ENCODE data around the gene KIF5A. TPM values are rescaled to one million over a fixed set of nuclear protein-coding genes. Genes with fewer than 3 reads are reported as not detected.
A peak's percentile ranks its signal among the peaks of the same experiment; 100 is the strongest.

The KIF5A gene
- total RNA-seq, 2 donors from 2014 or later, result 2.3 to 4.5 TPM

DNA sequence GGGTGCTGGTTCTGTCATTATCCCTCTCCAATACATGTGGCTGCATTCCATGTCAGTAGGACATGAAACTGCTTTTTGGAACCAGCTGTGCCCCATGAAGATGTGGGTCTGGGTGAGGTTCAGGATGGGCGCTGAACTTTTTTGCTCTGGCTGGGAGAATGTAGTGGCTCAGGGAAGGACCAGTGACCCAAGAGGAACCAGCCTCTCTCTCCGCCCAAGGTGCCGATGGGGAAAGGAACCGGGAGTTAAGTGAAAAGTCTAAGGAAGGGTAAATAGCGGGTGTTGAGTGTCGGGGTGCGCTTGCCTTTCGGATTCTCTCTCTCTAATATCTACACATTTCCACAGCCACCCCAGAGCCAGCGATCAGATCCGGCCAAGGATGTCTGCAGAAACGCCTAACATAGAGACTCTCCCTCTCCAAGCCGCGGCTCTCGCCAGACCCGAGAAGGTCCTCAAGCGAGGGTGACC is 69.2 kb downstream of the KIF5A start:
- 55 to 64% methylated on average over 4 to 16 of the region's 16 CpGs for WGBS, 2 experiments (ENCODE audit: insufficient coverage in 1 of 2, insufficient read length in 1 of 2)
- no peak overlapping the region for H3K27ac Mint-ChIP-seq
- peaks cover 17% of the 10 kb centered on the region for H3K36me3 Mint-ChIP-seq (ENCODE audit: low read depth)
- Histone ChIP-seq H3K4me3 (ENCODE audit: low read length) (no peak overlapping the region), H3K36me3 (ENCODE audit: control insufficient read depth, insufficient read depth, low read length) (peaks cover 7% of the 10 kb centered on the region), H3K9ac (ENCODE audit: extremely low read depth, low read length, poor library complexity, severe bottlenecking) (no peak overlapping the region), H3K27ac (ENCODE audit: low read depth, low read length) (no peak overlapping the region), H3K9me3 (ENCODE audit: control insufficient read depth, low read length) (no peaks in the 10 kb centered on the region), H3K4me1 (ENCODE audit: control insufficient read depth, insufficient read depth, low read length) (no peaks in the 10 kb centered on the region), H3K27me3 (ENCODE audit: control insufficient read depth, insufficient read depth, low read length, poor library complexity, severe bottlenecking) (peaks cover 85% of the 10 kb centered on the region)
- peaks cover 98% of the 10 kb centered on the region for H3K27me3 Mint-ChIP-seq (ENCODE audit: insufficient read depth)
- DNase-seq, result no peak
- peak overlapping the region; percentile 48 for H3K4me3 Mint-ChIP-seq
- H3K4me1 Mint-ChIP-seq, result peaks cover 25% of the 10 kb centered on the region
- H3K9me3 Mint-ChIP-seq, result no peaks in the 10 kb centered on the region
- TF ChIP-seq, protein P1, sequence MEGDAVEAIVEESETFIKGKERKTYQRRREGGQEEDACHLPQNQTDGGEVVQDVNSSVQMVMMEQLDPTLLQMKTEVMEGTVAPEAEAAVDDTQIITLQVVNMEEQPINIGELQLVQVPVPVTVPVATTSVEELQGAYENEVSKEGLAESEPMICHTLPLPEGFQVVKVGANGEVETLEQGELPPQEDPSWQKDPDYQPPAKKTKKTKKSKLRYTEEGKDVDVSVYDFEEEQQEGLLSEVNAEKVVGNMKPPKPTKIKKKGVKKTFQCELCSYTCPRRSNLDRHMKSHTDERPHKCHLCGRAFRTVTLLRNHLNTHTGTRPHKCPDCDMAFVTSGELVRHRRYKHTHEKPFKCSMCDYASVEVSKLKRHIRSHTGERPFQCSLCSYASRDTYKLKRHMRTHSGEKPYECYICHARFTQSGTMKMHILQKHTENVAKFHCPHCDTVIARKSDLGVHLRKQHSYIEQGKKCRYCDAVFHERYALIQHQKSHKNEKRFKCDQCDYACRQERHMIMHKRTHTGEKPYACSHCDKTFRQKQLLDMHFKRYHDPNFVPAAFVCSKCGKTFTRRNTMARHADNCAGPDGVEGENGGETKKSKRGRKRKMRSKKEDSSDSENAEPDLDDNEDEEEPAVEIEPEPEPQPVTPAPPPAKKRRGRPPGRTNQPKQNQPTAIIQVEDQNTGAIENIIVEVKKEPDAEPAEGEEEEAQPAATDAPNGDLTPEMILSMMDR (conservative IDR thresholded peaks at IDR 0.05), result no peak

DNA sequence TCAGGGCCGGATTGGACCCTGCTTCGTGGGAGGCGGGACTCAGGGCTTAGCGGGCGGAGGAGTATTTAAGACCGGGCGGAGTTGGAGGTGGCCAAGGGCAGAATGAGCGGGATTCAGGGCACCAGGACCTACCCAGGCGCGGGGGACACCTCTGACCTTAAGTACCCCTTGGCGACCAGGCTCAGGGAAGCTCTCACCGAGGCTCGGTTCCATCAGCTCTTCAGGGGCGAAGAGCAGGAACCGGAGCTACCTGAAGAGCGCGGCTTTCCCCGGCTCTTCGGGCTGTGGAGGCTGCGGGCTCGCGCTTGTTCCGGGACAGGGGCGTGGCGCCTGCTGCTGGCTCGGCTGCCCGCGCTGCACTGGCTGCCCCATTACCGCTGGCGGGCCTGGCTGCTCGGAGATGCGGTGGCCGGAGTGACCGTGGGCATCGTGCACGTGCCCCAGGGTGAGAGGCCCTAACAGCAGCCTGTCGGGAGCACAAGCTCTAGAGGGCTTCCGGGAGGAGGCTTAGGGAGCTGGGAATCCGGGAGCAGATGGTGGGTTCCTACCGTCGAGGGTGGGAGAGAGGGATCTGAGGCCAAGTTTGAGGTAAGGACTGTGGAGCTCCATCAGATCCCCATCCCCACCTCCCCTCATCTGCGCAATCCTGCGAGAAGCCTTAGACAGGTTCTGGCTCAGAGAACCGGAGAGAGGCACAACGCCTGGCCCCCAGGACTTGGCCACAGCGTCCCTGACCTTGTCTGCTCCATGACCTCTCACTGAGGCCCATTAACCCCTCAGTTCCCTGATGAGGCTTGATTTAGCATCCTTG is 69.8 kb downstream of the KIF5A start:
- peaks cover 99% of the 10 kb centered on the region for H3K27me3 Mint-ChIP-seq (ENCODE audit: insufficient read depth)
- H3K4me3 Mint-ChIP-seq, result peak overlapping the region; percentile 48
- H3K9me3 Mint-ChIP-seq, result no peaks in the 10 kb centered on the region
- peaks cover 12% of the 10 kb centered on the region for H3K36me3 Mint-ChIP-seq (ENCODE audit: low read depth)
- Histone ChIP-seq H3K9me3 (ENCODE audit: control insufficient read depth, low read length) (no peaks in the 10 kb centered on the region), H3K9ac (ENCODE audit: extremely low read depth, low read length, poor library complexity, severe bottlenecking) (no peak overlapping the region), H3K36me3 (ENCODE audit: control insufficient read depth, insufficient read depth, low read length) (peaks cover 7% of the 10 kb centered on the region), H3K4me3 (ENCODE audit: low read length) (no peak overlapping the region), H3K27me3 (ENCODE audit: control insufficient read depth, insufficient read depth, low read length, poor library complexity, severe bottlenecking) (peaks cover 92% of the 10 kb centered on the region), H3K4me1 (ENCODE audit: control insufficient read depth, insufficient read depth, low read length) (no peaks in the 10 kb centered on the region), H3K27ac (ENCODE audit: low read depth, low read length) (no peak overlapping the region)
- DNase-seq, result peak; percentile 91
- peaks cover 25% of the 10 kb centered on the region for H3K4me1 Mint-ChIP-seq
- TF ChIP-seq, protein P1 (conservative IDR thresholded peaks at IDR 0.05), result no peak
- WGBS, 2 experiments (ENCODE audit: insufficient coverage in 1 of 2, insufficient read length in 1 of 2), result 22 to 26% methylated on average over 18 to 44 of the region's 46 CpGs
- no peak overlapping the region for H3K27ac Mint-ChIP-seq

DNA sequence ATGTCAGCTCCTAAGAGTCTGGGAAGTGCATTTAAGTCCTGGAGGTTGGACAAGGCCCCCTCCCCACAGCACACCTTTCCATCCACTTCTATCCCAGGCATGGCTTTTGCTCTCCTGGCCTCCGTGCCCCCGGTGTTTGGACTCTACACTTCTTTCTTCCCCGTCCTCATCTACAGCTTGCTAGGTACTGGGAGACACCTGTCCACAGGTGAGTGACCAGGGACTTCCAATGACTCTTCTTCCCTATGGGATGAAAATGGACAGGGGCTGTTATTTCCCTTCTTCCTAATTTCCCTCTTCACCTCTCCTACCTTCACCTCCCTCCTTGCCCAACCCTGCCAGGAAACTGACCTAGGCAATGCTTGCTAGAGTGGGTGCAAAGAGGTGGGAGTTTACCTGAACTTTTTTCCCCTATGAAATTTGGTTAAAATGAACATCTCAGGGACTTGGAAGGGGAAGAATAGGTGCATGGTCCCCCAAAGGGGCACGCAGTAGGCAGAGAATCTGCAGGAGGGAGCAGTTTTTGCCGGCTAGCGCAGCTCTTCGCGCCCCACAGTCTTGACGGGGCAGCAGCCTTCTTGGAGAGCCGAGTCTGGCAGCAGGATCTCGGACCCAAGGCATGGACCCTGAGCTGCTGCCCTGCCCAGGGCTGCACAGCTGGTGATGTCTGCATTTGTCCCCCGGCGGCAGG is 70.5 kb downstream of the KIF5A start:
- no peak for DNase-seq
- no peak overlapping the region for H3K27ac ChIP-seq (ENCODE audit: low read depth, low read length)
- Mint-ChIP-seq H3K9me3 (no peaks in the 10 kb centered on the region), H3K27me3 (ENCODE audit: insufficient read depth) (peaks cover 100% of the 10 kb centered on the region), H3K4me3 (peak overlapping the region; percentile 43), H3K4me1 (peaks cover 25% of the 10 kb centered on the region), H3K36me3 (ENCODE audit: low read depth) (peaks cover 12% of the 10 kb centered on the region), H3K27ac (no peak overlapping the region)
- H3K4me1 ChIP-seq (ENCODE audit: control insufficient read depth, insufficient read depth, low read length), result no peaks in the 10 kb centered on the region
- H3K27me3 ChIP-seq (ENCODE audit: control insufficient read depth, insufficient read depth, low read length, poor library complexity, severe bottlenecking), result peaks cover 95% of the 10 kb centered on the region
- peaks cover 7% of the 10 kb centered on the region for H3K36me3 ChIP-seq (ENCODE audit: control insufficient read depth, insufficient read depth, low read length)
- no peaks in the 10 kb centered on the region for H3K9me3 ChIP-seq (ENCODE audit: control insufficient read depth, low read length)
- 29 to 31% methylated on average over 9 to 13 of the region's 13 CpGs for WGBS, 2 experiments (ENCODE audit: insufficient coverage in 1 of 2, insufficient read length in 1 of 2)
- no peak overlapping the region for H3K4me3 ChIP-seq (ENCODE audit: low read length)
- TF ChIP-seq, protein P1 (conservative IDR thresholded peaks at IDR 0.05), result no peak
- H3K9ac ChIP-seq (ENCODE audit: extremely low read depth, low read length, poor library complexity, severe bottlenecking), result no peak overlapping the region

Data from endodermal cell (in vitro differentiated cells).